Left kidney (tissue), 2 donors: ENCODE results near the gene DNAJC6. TPM values are rescaled to one million over a fixed set of nuclear protein-coding genes. Genes with fewer than 3 reads are reported as not detected.

Experiments
- DNase-seq: peaks from one replicate; pipeline ENCODE4 v3.0.0-alpha.2; 2013
- polyA plus RNA-seq: library from polyadenylated mRNA; unstranded; fragments of 120-200 nt; gene quantifications from one replicate; pipeline ENCODE4 v1.2.1, GENCODE V29; 2013; ENCODE audit not compliant: insufficient read length

DNAJC6 gene
- polyA plus RNA-seq, 1 donor = 6.6 TPM

DNA sequence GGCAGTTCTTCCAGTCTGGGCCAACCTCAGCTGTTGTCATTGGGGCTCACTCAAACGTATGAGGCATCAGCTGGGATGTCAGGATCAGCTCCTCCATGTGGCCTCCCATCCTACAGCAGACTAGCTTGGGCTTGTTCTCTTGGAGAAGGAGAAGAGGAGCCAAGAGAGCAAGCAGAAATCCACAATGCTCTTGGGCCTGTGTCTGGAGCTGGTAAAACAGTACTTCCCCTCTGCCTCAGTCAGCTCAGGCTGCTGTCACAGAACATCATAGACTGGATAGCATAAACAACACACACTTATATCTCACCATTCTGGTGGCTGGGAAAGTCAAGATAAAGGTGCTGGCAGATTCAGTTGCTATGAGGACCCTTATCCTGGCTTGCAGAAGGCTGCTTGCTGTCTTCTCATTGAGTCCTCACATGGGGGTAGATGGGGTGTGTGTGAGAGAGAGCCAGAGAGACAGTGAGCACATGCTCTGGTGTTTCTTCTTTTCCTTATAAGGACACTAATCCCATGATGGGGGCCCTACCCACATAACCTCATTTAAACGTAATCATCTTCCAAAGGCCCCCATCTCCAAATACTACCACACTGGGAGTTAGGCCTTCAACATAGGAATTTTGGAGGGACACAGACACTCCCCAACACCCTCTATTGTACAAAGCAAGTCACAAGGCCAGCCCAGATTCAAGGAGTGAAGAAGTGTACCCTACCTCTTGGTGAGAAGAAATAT, 16.3 kb upstream of the DNAJC6 start:
- no peak for DNase-seq

DNA sequence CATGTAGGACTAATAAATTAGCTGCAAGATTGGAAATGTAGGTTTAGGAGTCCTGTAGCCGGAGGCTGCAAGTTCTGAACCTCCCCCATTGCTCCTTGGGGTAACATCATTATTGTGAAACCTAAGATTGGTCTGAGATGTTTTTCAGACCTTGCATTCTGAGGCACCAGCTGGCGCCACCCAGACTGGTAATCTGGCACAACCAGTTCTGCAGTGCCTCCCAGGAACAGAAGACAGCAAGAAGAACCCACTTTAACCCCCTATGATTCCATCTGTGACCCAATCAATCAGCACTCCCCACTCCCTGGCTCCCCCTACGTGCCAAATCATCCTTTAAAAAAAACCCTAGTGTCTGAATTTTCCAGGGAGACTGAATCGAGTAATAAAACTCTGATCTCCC, 11.6 kb upstream of the DNAJC6 start:
- no peak for DNase-seq

DNA sequence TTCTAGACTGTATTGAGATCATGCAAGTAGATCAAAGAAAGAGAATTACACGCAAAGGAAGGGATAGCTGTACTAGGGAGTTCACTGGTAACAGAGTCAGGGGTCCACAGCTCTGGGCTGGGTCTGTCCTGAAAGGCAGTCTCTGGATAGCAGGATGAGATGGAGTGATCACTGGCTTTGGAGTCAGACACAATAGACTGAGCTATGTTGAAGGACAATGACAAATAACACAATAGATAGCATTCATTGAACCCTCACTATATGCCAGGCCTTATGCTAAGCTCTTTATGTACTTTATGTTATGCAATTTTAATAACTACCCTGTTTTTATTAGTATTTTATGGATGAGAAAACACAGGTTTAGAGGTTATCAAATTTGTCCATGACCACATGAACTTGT, 10.0 kb upstream of the DNAJC6 start:
- DNase-seq = no peak

DNA sequence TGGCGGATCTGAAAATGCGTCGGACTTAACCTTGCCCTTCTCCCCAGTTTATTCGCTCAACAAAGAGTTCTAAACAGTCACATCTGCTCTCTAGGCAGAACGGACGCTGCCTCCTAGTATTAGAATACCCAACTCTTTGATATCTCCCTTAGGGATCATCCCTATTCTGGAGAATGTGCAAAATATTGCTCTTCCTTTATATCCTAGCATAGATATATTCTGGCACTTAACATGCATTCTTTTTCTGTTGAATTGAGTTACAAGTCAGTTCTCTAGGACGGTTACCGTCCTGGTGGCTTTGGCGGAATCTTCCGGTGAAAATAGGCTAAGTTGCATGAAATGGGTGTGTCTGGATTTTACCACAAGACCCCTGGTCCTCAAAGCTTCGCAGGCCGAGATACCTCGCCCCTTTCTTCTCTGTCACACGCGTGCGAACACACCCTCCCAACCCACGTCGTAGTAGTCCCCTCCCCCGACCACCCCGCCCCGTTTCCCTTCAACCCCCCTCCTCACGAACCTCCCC, 501 bp upstream of the DNAJC6 start:
- DNase-seq = no peak

DNA sequence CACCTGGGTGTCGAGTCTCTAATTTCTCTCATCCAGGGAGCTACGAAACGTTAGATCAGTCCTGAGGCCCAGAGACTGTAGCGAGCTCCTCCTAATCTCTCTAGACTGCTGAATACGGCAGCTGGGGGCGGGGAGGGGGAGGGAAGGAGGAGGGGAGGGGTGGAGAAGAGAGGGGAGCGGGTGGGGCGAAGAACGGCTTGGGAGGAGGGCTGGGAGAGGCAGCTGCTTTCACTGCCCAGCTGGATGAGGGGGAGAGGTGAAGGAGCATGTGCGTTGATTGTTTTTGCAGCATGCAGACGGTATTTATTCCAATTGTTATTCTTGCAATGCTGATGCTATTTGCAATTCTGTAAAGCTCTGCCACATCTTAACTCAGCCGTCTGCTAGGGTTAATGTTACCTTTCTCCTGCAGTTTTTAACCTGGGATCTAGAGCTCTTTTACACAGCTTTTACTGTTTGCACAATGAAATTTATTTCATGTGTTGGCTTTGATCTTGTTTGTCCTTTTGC, 790 bp downstream of the DNAJC6 start:
- DNase-seq = no peak

DNA sequence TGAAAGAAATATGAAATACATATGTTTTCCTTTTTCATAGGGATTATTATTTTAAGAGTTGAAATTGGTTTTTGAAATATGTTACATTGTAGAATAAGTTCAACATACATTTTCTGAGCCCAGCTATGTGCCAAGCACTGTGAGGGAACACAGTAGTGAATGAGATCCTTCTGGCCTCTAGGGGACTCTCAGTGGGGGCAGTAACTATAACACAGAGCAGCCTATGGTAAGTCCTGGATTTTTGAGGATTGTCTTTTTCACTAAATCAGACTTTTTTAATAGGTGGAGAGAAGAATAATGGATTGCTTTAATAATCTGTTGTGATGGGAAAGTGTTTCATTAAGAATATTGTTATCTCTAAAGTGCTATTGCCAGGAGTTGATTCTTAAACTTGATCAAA, 2.4 kb downstream of the DNAJC6 start:
- no peak for DNase-seq

DNA sequence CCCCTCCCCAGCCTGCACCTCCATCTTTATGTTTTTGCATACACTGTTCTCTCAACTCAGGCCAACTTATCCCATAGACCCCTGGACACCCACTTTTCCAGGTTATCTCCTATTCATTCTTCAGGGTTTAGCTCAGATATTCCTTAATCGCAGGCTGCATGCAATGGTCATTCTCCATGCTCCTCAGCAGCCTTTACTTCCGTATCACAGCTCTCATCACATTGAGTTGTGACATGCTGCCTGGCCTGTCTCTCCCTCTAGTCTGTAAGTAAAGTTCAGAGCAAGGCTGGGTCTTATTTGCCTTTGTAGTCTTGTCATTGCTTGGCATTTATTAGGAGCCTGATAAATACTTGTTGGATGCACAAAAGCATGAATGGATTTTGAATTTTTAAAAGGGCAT, 6.9 kb downstream of the DNAJC6 start:
- DNase-seq = no peak

DNA sequence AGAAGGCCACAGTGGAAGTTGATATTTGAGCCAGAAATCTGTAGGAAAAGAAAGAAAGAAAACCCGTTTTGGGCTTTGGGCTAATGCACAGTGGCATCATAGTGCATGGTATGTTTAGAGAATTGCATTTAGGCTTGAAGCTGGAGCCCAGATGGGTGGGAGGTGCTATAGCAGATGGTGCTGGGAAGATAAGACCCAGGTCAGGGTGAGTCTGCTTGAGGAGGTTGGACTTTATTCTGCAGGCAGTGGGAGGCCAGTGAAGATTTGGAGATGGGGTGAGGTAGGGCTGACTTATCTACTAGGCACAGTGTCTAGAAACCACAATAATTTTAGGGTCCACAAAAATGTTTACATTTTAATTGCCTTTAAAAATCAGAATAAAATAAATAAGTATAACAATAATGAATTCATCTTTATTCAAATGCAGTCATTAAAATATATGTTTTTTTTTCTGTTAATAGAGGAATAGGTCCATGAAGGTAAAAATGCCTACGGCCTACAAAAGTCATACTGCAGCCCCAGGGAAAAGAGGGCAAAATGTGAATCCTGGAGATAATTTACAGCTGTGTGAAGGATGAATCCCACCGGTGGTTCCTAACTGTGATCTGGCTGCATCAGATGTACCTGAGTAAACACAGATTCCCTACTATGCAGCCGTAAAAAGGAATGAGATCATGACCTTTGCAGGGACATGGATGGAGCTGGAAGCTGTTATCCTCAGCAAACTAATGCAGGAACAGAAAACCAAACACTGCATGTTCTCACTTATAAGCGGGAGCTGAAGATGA, 8.7 kb downstream of the DNAJC6 start:
- DNase-seq = no peak

DNA sequence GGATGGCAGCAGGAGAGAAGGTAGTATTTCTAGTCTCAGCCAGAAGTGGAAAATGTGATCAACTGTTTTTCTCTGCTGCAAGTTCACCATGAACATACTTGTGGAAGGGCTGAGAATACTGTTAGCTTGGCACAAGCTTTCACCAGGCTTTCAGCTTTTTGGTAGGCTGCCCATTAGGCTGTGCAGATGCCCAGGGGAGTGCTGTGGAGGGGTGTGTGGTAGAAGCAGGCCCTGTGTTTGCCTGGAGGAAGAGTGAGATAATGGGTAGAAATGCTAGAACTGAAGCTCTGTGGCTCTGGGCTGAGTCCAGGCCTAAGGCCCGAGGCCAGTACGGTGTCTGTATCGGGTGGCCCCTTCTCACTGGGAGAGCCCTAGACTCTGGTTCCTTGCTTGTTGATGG, 9.8 kb downstream of the DNAJC6 start:
- DNase-seq = no peak

DNA sequence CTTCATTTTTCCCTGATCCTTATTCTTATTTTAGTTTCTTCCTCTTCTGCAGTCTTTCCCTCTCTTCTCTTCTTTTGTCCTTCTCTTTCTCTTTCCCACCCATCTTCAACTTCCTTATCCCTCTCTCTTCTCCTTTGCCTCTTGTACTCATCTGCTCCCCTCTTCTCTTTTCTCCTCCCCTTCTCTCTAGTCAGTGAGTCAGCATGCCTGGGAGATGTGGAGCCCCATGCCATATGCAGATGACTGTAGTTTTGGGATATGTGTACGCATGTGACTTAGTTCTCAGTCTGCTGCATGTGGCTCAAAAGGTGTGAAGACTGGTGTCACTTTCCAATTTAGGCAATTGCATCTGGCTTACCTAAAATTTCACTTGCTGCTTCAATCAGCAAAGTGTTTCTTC, 10.4 kb downstream of the DNAJC6 start:
- no peak for DNase-seq

DNA sequence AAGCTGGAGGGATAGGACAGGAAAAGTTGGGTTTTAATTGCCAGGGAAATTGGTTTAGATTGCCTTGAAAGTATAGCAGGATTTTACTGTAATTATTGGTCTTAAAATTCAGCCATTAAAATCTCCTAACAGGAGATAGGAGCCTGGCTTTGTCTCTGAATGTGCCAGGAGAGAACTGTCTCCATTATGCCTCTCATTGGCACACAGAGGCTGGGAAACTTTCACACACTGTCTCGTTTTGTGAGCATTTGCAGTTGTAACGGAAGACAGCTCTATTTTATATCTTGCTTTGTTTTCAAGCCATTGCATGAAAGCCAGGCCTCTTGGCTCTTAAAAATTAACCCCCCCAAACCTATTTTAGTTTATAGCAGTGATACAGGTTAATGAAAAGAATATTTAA, 12.5 kb downstream of the DNAJC6 start:
- no peak for DNase-seq

DNA sequence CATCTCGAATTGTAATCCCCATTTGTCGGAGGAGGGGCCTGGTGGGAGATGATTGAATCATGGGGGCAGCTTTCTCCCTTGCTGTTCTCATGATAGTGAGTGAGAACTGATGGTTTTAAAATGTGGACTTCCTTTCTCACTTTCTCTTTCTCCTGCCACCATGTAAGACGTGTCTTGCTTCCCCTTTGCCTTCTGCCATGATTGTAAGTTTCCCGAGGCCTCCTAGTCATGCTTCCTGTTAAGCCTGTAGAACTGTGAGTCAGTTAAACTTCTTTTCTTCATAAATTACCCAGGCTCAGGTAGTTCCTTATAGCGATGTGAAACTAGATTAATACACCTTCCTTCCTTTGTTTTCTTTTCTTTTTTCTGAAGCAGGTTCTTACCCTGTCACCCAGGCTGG, 13.9 kb downstream of the DNAJC6 start:
- no peak for DNase-seq

DNA sequence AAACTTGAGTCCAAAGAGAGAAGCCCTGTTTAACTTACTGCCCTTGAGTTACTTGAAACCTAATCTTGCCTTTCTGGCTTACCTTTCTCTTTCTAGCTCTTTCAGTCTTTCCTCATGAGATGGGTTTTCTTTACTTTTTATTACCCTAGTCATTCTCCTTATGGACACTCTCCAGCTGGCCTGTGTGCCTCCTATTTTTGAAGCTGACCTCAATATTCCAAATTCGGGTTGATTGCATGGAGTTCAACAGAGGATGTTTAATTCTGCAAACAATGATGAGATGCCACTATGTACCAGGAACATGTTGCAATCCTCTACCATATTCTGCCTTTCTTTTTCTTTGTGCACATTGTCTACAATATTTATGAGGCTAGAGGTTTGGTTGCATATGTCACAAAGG, 20.7 kb downstream of the DNAJC6 start:
- no peak for DNase-seq

DNA sequence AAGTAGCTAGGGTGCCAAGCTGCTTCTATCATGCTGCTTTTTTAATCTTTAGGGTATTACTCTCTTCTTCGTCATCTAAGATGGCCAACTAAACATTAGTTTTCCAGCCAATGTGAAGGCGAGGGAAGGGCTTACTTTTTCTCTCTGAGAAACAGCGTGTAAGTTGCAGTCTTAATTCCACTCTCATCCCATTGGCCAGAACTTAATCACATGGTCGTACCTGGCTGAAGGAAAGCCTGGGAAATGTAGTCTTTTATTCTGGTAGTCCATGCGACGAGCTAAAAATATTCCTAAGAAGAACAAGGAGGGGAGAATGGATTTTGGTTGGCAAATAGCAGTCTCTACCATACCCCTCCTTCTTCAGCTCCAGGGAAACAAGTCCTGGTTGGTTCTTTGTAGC, 21.5 kb downstream of the DNAJC6 start:
- no peak for DNase-seq

DNA sequence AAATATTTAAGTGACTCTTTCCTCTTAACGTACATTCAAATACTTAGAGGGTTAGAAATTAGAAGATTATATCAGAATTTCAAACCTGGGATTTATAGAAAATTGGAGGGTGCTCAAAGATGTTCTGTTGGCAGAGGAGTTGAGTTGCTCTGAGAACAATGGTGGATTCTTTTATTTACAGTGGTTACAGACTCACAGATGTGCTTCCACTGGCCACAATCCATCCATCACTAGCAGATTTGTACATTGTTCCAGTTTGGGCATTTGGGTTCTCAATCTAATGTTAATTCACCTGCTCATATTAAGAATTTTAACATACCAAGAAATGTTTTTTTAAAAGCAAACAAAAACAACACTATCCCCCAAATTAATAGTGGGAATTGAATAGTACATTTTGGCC, 23.5 kb downstream of the DNAJC6 start:
- DNase-seq = no peak

DNA sequence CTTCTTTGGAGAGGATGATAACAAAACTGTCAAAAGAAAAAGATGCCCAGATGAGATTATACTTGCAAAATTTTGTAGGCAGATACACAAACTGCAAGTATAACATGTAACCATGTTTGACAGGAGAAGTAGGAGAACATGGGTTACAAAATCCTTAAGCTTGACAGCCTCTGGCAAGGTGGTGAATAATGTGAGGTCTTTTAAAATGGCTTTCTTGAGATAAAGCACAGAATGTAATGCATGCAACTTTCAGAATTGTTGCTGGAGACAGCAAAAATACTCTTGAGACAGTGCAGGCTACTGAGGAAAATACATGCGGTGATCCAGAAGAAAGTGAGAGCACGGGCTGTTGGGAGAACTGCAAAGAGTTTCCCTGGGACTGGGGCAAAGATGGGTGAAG, 24.7 kb downstream of the DNAJC6 start:
- no peak for DNase-seq

DNA sequence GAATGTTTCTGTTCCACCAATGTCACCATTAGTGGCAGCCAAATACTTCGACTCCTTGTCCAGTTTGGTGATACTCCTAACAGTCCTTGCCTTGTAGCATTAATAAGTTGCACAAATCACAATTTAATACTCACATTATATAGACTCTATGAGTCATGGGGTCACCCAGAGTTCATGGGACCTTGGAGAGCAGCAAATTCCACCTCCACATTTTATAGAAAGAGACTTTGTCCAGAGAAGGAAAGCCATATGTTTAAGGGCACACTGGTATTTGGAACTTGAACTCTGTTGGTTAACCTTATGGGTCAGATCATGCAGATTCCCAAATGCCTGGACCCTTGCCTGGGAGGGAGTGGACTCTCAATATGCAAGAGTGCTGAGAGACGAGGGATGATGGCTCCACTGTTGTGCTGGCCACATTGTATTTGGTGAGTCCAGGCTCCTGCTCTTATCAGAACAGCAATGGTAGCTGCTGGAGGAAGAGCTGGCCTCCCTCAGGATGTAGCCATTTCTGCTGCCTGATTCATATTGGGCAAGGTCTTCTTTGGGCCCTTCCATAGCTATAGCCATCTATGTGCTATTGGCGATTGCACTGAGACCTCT, 30.6 kb downstream of the DNAJC6 start:
- no peak for DNase-seq

DNA sequence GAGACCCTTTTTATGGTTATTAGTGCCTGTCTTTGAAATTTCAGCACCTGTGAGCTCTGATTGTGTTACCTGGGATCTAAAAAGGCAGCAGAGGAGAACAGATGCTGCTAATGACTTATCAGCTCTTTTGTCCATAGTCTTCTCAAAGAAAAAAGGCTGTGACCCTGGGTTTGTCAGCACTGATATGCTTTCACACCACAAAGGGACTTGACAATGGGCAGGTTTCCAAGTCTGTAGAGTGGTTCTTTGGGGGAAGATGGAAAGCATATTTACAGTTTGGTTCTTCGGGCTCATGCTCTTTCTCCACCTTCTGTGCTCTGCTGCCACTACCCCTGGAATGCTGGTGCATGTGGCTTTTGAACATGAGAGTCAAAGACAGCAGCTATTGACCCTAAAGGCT, 32.0 kb downstream of the DNAJC6 start:
- DNase-seq = no peak

DNA sequence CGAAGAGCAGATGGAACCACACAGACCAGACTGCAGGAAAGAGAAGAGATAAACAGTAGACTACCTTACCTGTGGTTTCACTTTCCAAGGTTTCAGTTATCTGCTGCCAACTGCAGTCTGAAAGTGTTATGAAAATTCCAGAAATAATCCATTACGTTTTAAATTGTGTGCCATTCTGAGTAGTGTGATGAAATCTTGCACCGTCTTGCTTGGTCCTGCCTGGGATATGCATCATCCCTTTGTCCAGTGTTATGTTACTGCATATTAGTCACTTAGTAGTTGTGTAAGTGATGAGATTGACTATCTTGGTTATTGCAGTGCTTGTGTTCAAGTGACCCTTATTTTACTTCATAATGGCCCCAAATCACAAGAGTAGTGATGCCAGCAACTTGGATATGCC, 33.9 kb downstream of the DNAJC6 start:
- DNase-seq = no peak

DNA sequence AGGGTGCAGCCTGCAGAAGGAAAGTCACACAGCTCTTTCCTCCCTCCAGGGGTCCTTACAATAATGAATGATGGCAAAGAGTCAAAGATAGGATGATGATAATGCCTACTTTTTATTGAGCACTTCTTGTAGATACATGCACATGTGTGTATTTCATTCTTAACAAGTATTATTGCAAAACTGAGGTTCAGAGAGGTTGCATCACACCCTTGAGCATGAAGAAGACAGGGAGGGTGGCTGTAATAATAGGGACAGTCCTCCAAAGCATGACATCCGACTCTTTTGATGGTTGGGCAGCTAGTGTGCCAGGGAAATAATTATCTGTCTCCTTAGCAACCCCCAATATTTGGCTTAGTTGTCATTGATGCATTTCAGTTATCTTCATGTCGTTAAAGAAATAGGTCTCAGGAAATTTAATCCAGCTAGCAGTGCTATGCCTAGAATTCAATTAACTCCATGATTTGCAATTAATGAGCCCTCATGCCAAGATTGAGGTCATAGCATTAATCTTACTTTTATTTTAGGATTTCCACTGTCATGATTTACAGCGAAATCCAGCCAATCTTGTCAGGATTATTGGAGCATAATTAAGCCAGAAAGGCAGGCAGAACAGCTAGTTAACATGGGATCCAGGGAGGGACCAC, 35.0 kb downstream of the DNAJC6 start:
- no peak for DNase-seq

DNA sequence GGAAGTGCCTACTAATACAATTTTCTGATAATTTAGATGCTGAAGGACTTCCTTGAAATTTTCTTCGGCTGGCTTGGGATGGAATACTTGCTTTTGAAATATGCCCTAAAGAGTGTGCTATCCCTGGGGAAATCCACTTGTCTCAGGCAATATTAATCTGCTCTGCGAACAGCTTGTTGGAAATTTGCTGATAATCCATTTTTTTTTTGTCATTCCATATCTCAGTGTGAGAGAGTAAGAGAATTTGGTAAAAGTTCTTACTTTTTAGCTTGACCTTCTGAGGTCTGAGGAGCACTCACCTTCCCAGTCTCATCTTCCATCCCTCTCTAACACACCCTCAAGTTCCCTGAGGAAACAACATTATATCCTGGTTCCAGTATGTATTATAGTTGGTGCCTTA, 36.8 kb downstream of the DNAJC6 start:
- DNase-seq = no peak

DNA sequence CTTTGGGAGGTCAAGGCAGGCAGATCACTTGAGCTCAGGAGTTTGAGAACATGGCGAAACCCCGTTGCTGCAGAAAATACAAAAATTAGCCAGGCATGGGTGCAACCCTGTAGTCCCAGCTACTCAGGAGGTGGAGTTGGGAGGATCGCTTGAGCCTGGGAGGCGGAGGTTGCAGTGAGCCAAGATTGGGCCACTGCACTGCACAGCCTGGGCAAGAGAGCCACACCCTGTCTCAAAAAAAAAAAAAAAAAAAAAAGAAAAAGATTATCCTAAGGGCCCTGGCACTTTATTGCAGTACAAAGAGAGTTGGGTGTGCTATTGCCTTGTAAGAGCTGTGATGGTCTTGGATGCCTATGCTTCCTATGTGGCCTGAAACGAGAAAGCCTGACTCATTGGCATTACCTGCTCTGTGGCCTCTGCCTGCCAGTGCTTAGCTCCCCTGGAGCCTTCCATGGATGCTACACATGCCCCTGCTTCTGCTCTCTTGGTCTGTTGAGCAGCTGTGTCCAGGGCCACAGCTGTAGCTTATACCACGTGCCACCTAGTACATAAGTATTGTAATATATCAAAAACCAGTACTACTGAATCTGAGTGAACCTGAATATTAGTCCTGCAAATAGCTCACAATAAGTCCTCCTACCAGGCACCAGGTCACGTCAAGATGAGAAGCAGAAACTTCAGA, 45.8 kb downstream of the DNAJC6 start:
- no peak for DNase-seq
